ENCODE measurements around the gene CLASP1. TPM values are rescaled to one million over a fixed set of nuclear protein-coding genes. Genes with fewer than 3 reads are reported as not detected.

The CLASP1 gene
- total and polyA plus RNA-seq, 2 of the 8 experiments (the other 6 are each of a cell fraction or from before 2014, with no cell fraction given): 7.3 to 53.9 TPM

- Histone ChIP-seq H3K79me2 (ENCODE audit: control insufficient read depth in 1 of 2, insufficient read depth in 2 of 2, low read length in 2 of 2) (no peaks in the 10 kb centered on the region), H3K9ac (replicated peaks in 1 of 4; ENCODE audit: extremely low read depth in 1 of 4, low read depth in 3 of 4, low read length in 3 of 4) (no peak overlapping the region), H2BK12ac (ENCODE audit: low read depth, low read length) (no peak overlapping the region), H2AK5ac (ENCODE audit: low read depth, low read length) (no peak overlapping the region), H3K27me3 (replicated peaks in 1 of 4; ENCODE audit: control insufficient read depth in 3 of 4, extremely low read depth in 1 of 4, insufficient read depth in 3 of 4, low read length in 3 of 4) (no peaks in the 10 kb centered on the region), H3K18ac (ENCODE audit: extremely low read depth, low read length) (no peak overlapping the region), H2BK15ac (ENCODE audit: low read length) (no peak overlapping the region), H4K8ac (ENCODE audit: extremely low read depth, insufficient read depth, low read length) (no peak overlapping the region), H3K4me1 (replicated peaks in 1 of 4; ENCODE audit: control insufficient read depth in 3 of 4, insufficient read depth in 4 of 4, low read length in 3 of 4) (peaks cover 0 to 11% (median 8%) of the 10 kb centered on the region in 4 experiments; a peak in 5 of 7 replicates), H4K5ac (ENCODE audit: insufficient read length, low read depth, low read length) (no peak overlapping the region), H3K9me3 (ENCODE audit: insufficient read depth in 2 of 2, low read depth in 1 of 2, low read length in 1 of 2) (no peaks in the 10 kb centered on the region), H3K4ac (replicated peaks; ENCODE audit: insufficient read length, low read depth, low read length) (no peak overlapping the region), H3K4me3 (ENCODE audit: extremely low read depth in 1 of 4, insufficient read depth in 2 of 4, low read depth in 3 of 4, low read length in 4 of 4) (no peak overlapping the region), H3K79me1 (ENCODE audit: low read depth, low read length) (no peaks in the 10 kb centered on the region), H3K56ac (replicated peaks; ENCODE audit: insufficient read length, low read depth, low read length) (no peak overlapping the region), H2AFZ (ENCODE audit: low read length) (no peak overlapping the region), H3K14ac (ENCODE audit: insufficient read length) (no peak overlapping the region), H3K36me3 (ENCODE audit: control insufficient read depth in 2 of 4, insufficient read depth in 4 of 4, low read length in 3 of 4) (no peaks in the 10 kb centered on the region), H3K23me2 (ENCODE audit: low read depth, low read length) (no peaks in the 10 kb centered on the region), H3K4me2 (ENCODE audit: insufficient read depth in 1 of 2, low read depth in 2 of 2, low read length in 2 of 2) (no peak overlapping the region), H2BK5ac (ENCODE audit: low read depth, low read length) (no peak overlapping the region), H2BK120ac (replicated peaks; ENCODE audit: low read depth, low read length) (no peak overlapping the region), H3K27ac (ENCODE audit: low read depth, low read length) (no peak overlapping the region), H4K20me1 (replicated peaks in 1 of 2; ENCODE audit: control insufficient read depth in 1 of 2, insufficient read depth in 2 of 2, low read length in 2 of 2) (peaks cover 0 to 1% of the 10 kb centered on the region in 2 experiments), H2BK20ac (ENCODE audit: low read length) (no peak overlapping the region), H3K23ac (ENCODE audit: insufficient read length) (no peak overlapping the region), H4K91ac (replicated peaks; ENCODE audit: insufficient read length, low read length) (no peak overlapping the region)
- ChIA-PET POLR2A (ENCODE audit: partially characterized antibody) (interaction anchor here (0.6 kb wide), 1 partner anchor 594 kb away, joined by 3 read pairs; no protein-coding TSS in a partner anchor), CTCF (ENCODE audit: partially characterized antibody) (interaction anchor here (1.1 to 1.9 kb wide), 3 partner anchors 7 to 234 kb away, joined by 3 to 13 read pairs (median 5); no protein-coding TSS in a partner anchor)
- FAIRE-seq: no peak
- no peak for DNase-seq (ENCODE audit: low read depth in 1 of 2, low spot score in 2 of 2)
- WGBS, 2 experiments (ENCODE audit: extremely low coverage in 1 of 2, insufficient coverage in 1 of 2, insufficient read length in 1 of 2, insufficient replicate concordance in 2 of 2, low coverage in 1 of 2, low lambda C conversion rate in 2 of 2, missing lambda C conversion rate in 1 of 2): 91% methylated on average over 12 of the region's 17 CpGs; no CpG with 5 or more reads in 1 of the 2 experiments
- TF ChIP-seq KDM4A (IDR thresholded peaks at IDR 0.05; ENCODE audit: low read depth, low read length, severe bottlenecking) (no peak), BACH1 (IDR thresholded peaks at IDR 0.05; ENCODE audit: low read length) (no peak), EGR1 (IDR thresholded peaks at IDR 0.05; ENCODE audit: borderline replicate concordance, low read depth, low read length) (no peak), CBX5 (IDR thresholded peaks at IDR 0.05; ENCODE audit: low read depth, low read length) (no peak), JUND (IDR thresholded peaks at IDR 0.05; ENCODE audit: low read length) (no peak), CHD1 (IDR thresholded peaks at IDR 0.05; ENCODE audit: low read depth, low read length) (no peak), POU5F1 (IDR thresholded peaks at IDR 0.05; ENCODE audit: low read depth, low read length) (no peak), BRCA1 (IDR thresholded peaks at IDR 0.05; ENCODE audit: low read depth, low read length) (no peak), HDAC6 (IDR thresholded peaks at IDR 0.05; ENCODE audit: low read depth, low read length) (no peak), SIRT6 (IDR thresholded peaks at IDR 0.05; ENCODE audit: low read length) (no peak), RAD21 (IDR thresholded peaks at IDR 0.05 in 1 of 2, conservative IDR thresholded peaks at IDR 0.05 in 1 of 2; ENCODE audit: low read depth in 2 of 2, low read length in 2 of 2) (no peak), POLR2AphosphoS5 (IDR thresholded peaks at IDR 0.05; ENCODE audit: low read depth, low read length) (no peak)
Observed at GRCh38 chr2:121333231-121333630, 316.0 kb downstream of the CLASP1 start.

Data from H1 (cell line).